SK-N-SH (cell line): ENCODE measurements around the gene CNTNAP2. TPM values are rescaled to one million over a fixed set of nuclear protein-coding genes. Genes with fewer than 3 reads are reported as not detected.

Experiments
- CTCF ChIA-PET: fragments of 300-600, 350-600 bp; formaldehyde crosslinking; extraction: SDS; loops from one replicate; lab custom pipeline; 2021; lab: Yijun Ruan, JAX
- POLR2A ChIA-PET: fragments of 350-600 bp; sonication (Branson Sonifier 250); formaldehyde crosslinking; extraction: SDS; loops from one replicate; lab custom pipeline; 2020; ENCODE audit warnings: antibody characterized with exemption, inconsistent platforms; lab: Yijun Ruan, JAX
- DNase-seq: peaks from one replicate; pipeline ENCODE4 v3.0.0; 2012
- H2AFZ ChIP-seq: fragments of 200-600 bp; sonication (generic); 2 replicates; pipeline ENCODE4 v1.8.1; 2016; ENCODE audit warnings: antibody characterized with exemption, mild to moderate bottlenecking, low read depth
- H3F3A ChIP-seq: fragments of 200-600 bp; sonication (generic); replicated peaks from 2 replicates; pipeline ENCODE3; 2016; ENCODE audit warnings: antibody characterized with exemption, mild to moderate bottlenecking; ENCODE audit not compliant: insufficient read depth
- H3K27ac ChIP-seq, 2 experiments: fragments of 200-500 bp in 1 of 2; fragments of 200-600 bp in 1 of 2; sonication (Bioruptor generic) in 1 of 2; sonication (generic), shearing (Covaris generic) in 1 of 2; 2 replicates each; pipeline versions ENCODE4 v1.5.1 to v1.6.1; 2014 to 2016; ENCODE audit warnings: low read depth in 2 of 2, inconsistent platforms in 1 of 2, low read length in 1 of 2, mild to moderate bottlenecking in 1 of 2, mixed read lengths in 1 of 2
- H3K27me3 ChIP-seq: fragments of 200-600 bp; sonication (generic), shearing (Covaris generic); 2 replicates; pipeline ENCODE4 v1.6.1; 2016; ENCODE audit warnings: mixed run types; ENCODE audit not compliant: insufficient read depth
- H3K36me3 ChIP-seq, 2 experiments: fragments of 200-500 bp in 1 of 2; fragments of 200-600 bp in 1 of 2; sonication (Bioruptor generic) in 1 of 2; sonication (generic) in 1 of 2; replicated peaks in 1 of 2; 2 replicates each; pipeline versions ENCODE3 to v1.5.1; 2014 to 2016; ENCODE audit warnings: low read length in 1 of 2, mild to moderate bottlenecking in 1 of 2; ENCODE audit not compliant: insufficient read depth in 2 of 2, control insufficient read depth in 1 of 2
- H3K4me1 ChIP-seq, 2 experiments: fragments of 200-500 bp in 1 of 2; fragments of 200-600 bp in 1 of 2; sonication (Bioruptor generic) in 1 of 2; sonication (generic), shearing (Covaris generic) in 1 of 2; 2 replicates each; pipeline versions ENCODE4 v1.5.1 to v1.6.1; 2014 to 2016; ENCODE audit warnings: low read depth in 1 of 2, low read length in 1 of 2, mixed run types in 1 of 2; ENCODE audit not compliant: insufficient read depth in 2 of 2, control insufficient read depth in 1 of 2
- H3K4me2 ChIP-seq: fragments of 200-600 bp; sonication (generic), shearing (Covaris generic); 2 replicates; pipeline ENCODE4 v1.6.1; 2017; ENCODE audit warnings: mixed run types
- H3K4me3 ChIP-seq, 2 experiments: fragments of 200-500 bp in 1 of 2; fragments of 200-600 bp in 1 of 2; sonication (Bioruptor generic) in 1 of 2; sonication (generic), shearing (Covaris generic) in 1 of 2; 2 replicates each; pipeline versions ENCODE4 v1.5.1 to v1.8.1; 2014 to 2016; ENCODE audit warnings: low read depth in 2 of 2, inconsistent platforms in 1 of 2, low read length in 1 of 2, mild to moderate bottlenecking in 1 of 2, mixed read lengths in 1 of 2, moderate library complexity in 1 of 2
- H3K79me2 ChIP-seq: fragments of 200-600 bp; sonication (generic); 2 replicates; pipeline ENCODE4 v1.8.1; 2017; ENCODE audit warnings: mild to moderate bottlenecking; ENCODE audit not compliant: insufficient read depth
- H3K9ac ChIP-seq: fragments of 200-600 bp; sonication (generic); 2 replicates; pipeline ENCODE4 v1.6.1; 2017; ENCODE audit warnings: mixed run types
- H3K9me2 ChIP-seq: fragments of 200-600 bp; sonication (generic); 2 replicates; pipeline ENCODE4 v1.6.1; 2017; ENCODE audit warnings: mixed run types
- H3K9me3 ChIP-seq: fragments of 200-600 bp; sonication (generic); 2 replicates; pipeline ENCODE4 v1.6.1; 2017; ENCODE audit warnings: mixed run types, mild to moderate bottlenecking, moderate library complexity
- H4K20me1 ChIP-seq: fragments of 200-600 bp; sonication (generic); 2 replicates; pipeline ENCODE4 v1.6.1; 2017; ENCODE audit warnings: mild to moderate bottlenecking, mixed run types; ENCODE audit not compliant: insufficient read depth
- CHD2 ChIP-seq: fragments of 150-350 bp; IDR thresholded peaks from 2 replicates; pipeline ENCODE4 v1.6.1; 2018; ENCODE audit warnings: low read length; ENCODE audit not compliant: partially characterized antibody
- EP300 ChIP-seq, 2 experiments: IDR thresholded peaks; 2 replicates each; pipeline versions ENCODE4 v1.4.0 to v1.6.1; 2012; ENCODE audit warnings: borderline replicate concordance in 1 of 2, low read depth in 1 of 2, low read length in 1 of 2
- FOXM1 ChIP-seq: IDR thresholded peaks from 2 replicates; pipeline ENCODE4 v1.4.0; 2012; ENCODE audit warnings: low read depth, mild to moderate bottlenecking
- IRF3 ChIP-seq: fragments of 150-350 bp; IDR thresholded peaks from 2 replicates; pipeline ENCODE4 v1.6.1; 2016; ENCODE audit warnings: mild to moderate bottlenecking, low read depth, low read length
- NFIC ChIP-seq: IDR thresholded peaks from 2 replicates; pipeline ENCODE4 v1.4.0; 2012; ENCODE audit warnings: borderline replicate concordance
- PBX3 ChIP-seq: IDR thresholded peaks from 2 replicates; pipeline ENCODE4; 2012
- RAD21 ChIP-seq: IDR thresholded peaks from 2 replicates; pipeline ENCODE4 v1.6.1; 2012; ENCODE audit warnings: mild to moderate bottlenecking, low read length
- RFX5 ChIP-seq: IDR thresholded peaks from 2 replicates; pipeline ENCODE4 v1.6.1; 2012; ENCODE audit warnings: mild to moderate bottlenecking, improper control_type of control experiment, low read length
- RXRA ChIP-seq: IDR thresholded peaks from 2 replicates; pipeline ENCODE4 v1.4.0; 2012; ENCODE audit warnings: low read depth, mild to moderate bottlenecking, borderline replicate concordance
- SMC3 ChIP-seq: IDR thresholded peaks from 2 replicates; pipeline ENCODE4 v1.6.1; 2012; ENCODE audit warnings: low read depth, low read length, improper control_type of control experiment
- TAF1 ChIP-seq: IDR thresholded peaks from 2 replicates; pipeline ENCODE4 v1.6.1; 2012; ENCODE audit warnings: low read depth, mild to moderate bottlenecking, low read length, moderate library complexity, borderline replicate concordance
- TCF12 ChIP-seq: IDR thresholded peaks from 2 replicates; pipeline ENCODE4 v1.4.0; 2012
- USF1 ChIP-seq: IDR thresholded peaks from 2 replicates; pipeline ENCODE4 v1.4.0; 2012; ENCODE audit warnings: low read depth, borderline replicate concordance
- USF2 ChIP-seq: fragments of 150-350 bp; IDR thresholded peaks from 2 replicates; pipeline ENCODE4 v1.6.1; 2017; ENCODE audit warnings: antibody characterized with exemption, low read length, low read depth, borderline replicate concordance
- ZBTB33 ChIP-seq: IDR thresholded peaks from 2 replicates; pipeline ENCODE4 v1.4.0; 2012; ENCODE audit warnings: low read depth, borderline replicate concordance
- WGBS: methylation state at CpG from one replicate; pipeline ENCODE4 v1.1.6; 2017; ENCODE audit warnings: low lambda C conversion rate; 5-methylcytosine and 5-hydroxymethylcytosine counted together
- polyA plus RNA-seq, 3 experiments: library from polyadenylated mRNA; depleted of rRNA; stranded (reverse); fragments of >200 nt; gene quantifications; 2 replicates each; pipeline ENCODE4 v1.2.3, GENCODE V29; 2012

The CNTNAP2 gene
- polyA plus RNA-seq, 1 of the 3 experiments (the other 2 are of a cell fraction), result 3.4 TPM

- TF ChIP-seq ZBTB33 (no peak), CHD2 (no peak)
Observed at GRCh38 chr7:147535701-147536111, 1419.1 kb downstream of the CNTNAP2 start (continued).

- Histone ChIP-seq H3K4me2 (no peak overlapping the region), H3K27me3 (no peaks in the 10 kb centered on the region), H3K9me2 (no peaks in the 10 kb centered on the region), H3K4me1 (no peaks in the 10 kb centered on the region), H3K79me2 (no peaks in the 10 kb centered on the region), H3F3A (peaks cover 9% of the 10 kb centered on the region), H2AFZ (no peak overlapping the region), H3K36me3 (no peaks in the 10 kb centered on the region), H3K9me3 (peaks cover 3% of the 10 kb centered on the region; the same call in 1 of the 2 replicates), H3K9ac (no peak overlapping the region), H3K27ac (no peak overlapping the region), H3K4me3 (no peak overlapping the region), H4K20me1 (no peaks in the 10 kb centered on the region)
- ChIA-PET POLR2A (no interaction called here), CTCF (interaction anchor here (0.8 to 1.8 kb wide), 5 partner anchors 8 to 108 kb away, joined by 3 to 6 read pairs (median 4); no protein-coding TSS in a partner anchor)
- TF ChIP-seq SMC3 (no peak), PBX3 (no peak), USF1 (peak; percentile 55; the same call in 1 of the 2 replicates)
- WGBS, result 70% methylated on average over 2 of the region's 2 CpGs
- DNase-seq, result no peak
Observed at GRCh38 chr7:147539685-147540084, 1423.1 kb downstream of the CNTNAP2 start.

GRCh38 chr7:147540743-147541142, 1424.1 kb downstream of the CNTNAP2 start:
- CTCF ChIA-PET, result interaction anchor here (1.2 kb wide), 1 partner anchor 18 kb away, joined by 3 read pairs; no protein-coding TSS in a partner anchor
- no peak for TF ChIP-seq EP300 (IDR thresholded peaks at IDR 0.05; ENCODE audit: borderline replicate concordance in 1 of 2, low read depth in 1 of 2, low read length in 1 of 2)
- TF ChIP-seq IRF3, result no peak
- no peak for TF ChIP-seq USF2
- no peak for TF ChIP-seq RXRA
- TF ChIP-seq RFX5, result no peak
- TF ChIP-seq CHD2, result no peak
- TF ChIP-seq TAF1, result no peak
- no peak for TF ChIP-seq PBX3
- no peak for TF ChIP-seq RAD21
- no peak for TF ChIP-seq NFIC
- TF ChIP-seq TCF12, result no peak
- TF ChIP-seq FOXM1, result no peak
- TF ChIP-seq, all 33 proteins: peak for 0

More at GRCh38 chr7:147540743-147541142, 1424.1 kb downstream of the CNTNAP2 start:
- H3K4me3 ChIP-seq, result no peak overlapping the region
- WGBS, result 89% methylated on average over 6 of the region's 6 CpGs
- H4K20me1 ChIP-seq, result no peaks in the 10 kb centered on the region
- no peaks in the 10 kb centered on the region for H3K79me2 ChIP-seq
- no peak for DNase-seq
- POLR2A ChIA-PET, result no interaction called here
- no peaks in the 10 kb centered on the region for H3K4me1 ChIP-seq
- H3K9me2 ChIP-seq, result no peaks in the 10 kb centered on the region
- H3K9ac ChIP-seq, result no peak overlapping the region
- no peak overlapping the region for H2AFZ ChIP-seq
- peaks cover 5% of the 10 kb centered on the region for H3F3A ChIP-seq
- no peak overlapping the region for H3K4me2 ChIP-seq
- no peaks in the 10 kb centered on the region for H3K27me3 ChIP-seq
- peaks cover 3% of the 10 kb centered on the region; the same call in 1 of the 2 replicates for H3K9me3 ChIP-seq
- H3K36me3 ChIP-seq, result no peaks in the 10 kb centered on the region
- no peak overlapping the region for H3K27ac ChIP-seq
